Erythroblast (primary cell): ENCODE measurements around the gene ZNF83.

Experiments used
- GATA1 ChIP-seq: IDR thresholded peaks from 2 replicates; pipeline ENCODE4 v1.6.1; 2011; ENCODE audit warnings: low read depth, mild to moderate bottlenecking, control low read depth, low read length, moderate library complexity
- POLR2A ChIP-seq: IDR thresholded peaks from 2 replicates; pipeline ENCODE4 v1.6.1; 2011; ENCODE audit warnings: mild to moderate bottlenecking, low read length

DNA sequence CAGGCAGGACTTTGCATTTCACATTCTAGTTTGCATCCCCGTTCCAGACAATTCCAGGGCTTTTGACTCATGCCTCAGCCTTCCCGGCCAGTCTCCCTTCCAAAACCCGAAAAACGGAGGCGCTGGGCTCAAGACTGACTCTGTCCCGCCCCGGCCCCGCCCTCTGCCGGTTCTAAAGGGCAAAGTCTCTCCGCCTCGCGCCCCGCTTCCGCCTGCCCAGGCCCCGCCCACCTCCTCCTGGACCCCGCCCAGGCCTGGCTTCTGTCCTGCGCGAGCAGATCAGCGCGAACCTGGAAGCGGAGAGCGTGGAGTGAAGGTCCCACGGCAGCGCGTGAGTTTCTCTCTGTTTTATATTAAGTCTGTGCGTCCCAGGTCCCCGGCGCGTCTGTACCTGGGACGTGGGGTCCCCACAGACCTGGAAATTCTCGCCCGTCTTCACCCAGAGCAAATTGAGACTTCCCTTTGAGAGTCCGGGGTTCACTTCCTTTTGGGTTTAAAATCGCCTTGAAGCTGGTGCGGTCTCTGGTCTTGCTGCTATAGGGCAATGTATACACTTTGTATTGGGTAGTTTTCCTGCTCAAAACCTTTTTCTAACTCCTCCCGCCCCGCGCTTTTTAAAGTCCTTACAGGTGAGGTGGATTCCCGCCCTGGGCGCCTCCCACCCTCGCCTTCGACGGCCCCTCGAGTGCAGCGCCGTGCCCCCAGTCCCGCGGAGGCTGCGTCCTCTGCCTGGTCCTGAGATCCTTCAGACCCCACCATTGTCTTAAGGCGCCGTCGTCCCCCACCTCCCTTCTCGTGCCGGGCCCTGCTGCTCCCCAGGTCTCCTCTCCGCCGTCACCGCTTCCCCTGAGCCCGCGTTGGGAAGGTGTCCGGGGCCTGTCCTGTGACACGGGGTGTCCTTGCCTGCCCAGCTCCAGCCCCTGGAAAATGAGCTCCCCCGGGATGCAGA is 36.9 kb downstream of the ZNF83 start:
- TF ChIP-seq POLR2A = no peak
- no peak for TF ChIP-seq GATA1
